Measurements from ENCODE around the gene IL10RB.
"Not testable (repeated sequence)": the region's sequence is repeated elsewhere in the genome, so short reads cannot be mapped to it uniquely, and the experiment has no call there.

GRCh38 chr21:33242846-33243245 lies 23.3 kb upstream of the IL10RB start:
- not testable (repeated sequence) for TF ChIP-seq CTCF (optimal IDR thresholded peaks at IDR 0.05 in 1 of 3, IDR thresholded peaks at IDR 0.05 in 1 of 3, conservative IDR thresholded peaks at IDR 0.05 in 1 of 3; ENCODE audit: extremely low read depth in 1 of 3, insufficient read depth in 2 of 3, low read length in 3 of 3); EZH2 (IDR thresholded peaks at IDR 0.05; ENCODE audit: low read length)
